GM11168 (cell line): Measurements from ENCODE around the gene SUPT7L.
"Not testable (repeated sequence)": the region's sequence is repeated elsewhere in the genome, so short reads cannot be mapped to it uniquely, and the experiment has no call there.

ENCODE experiments used
- in situ Hi-C: fragments of 300-500 bp; cut with MboI; formaldehyde crosslinking; loops from one replicate; pipeline ENCODE4 v1.12.0; 2022; ENCODE audit warnings: low sequenced_read_pairs; ENCODE audit not compliant: unreplicated experiment

The SUPT7L gene

GRCh38 chr2:27685577-27685976, 22.2 kb upstream of the SUPT7L start:
- in situ Hi-C loops: no loop called here

GRCh38 chr2:27685006-27685405, 21.6 kb upstream of the SUPT7L start:
- in situ Hi-C loops: not testable (repeated sequence)

GRCh38 chr2:27683390-27684071, 20.1 kb upstream of the SUPT7L start:
- in situ Hi-C loops: no loop called here

- in situ Hi-C loops: not testable (repeated sequence)
Observed at GRCh38 chr2:27682334-27682771, 18.9 kb upstream of the SUPT7L start.

- in situ Hi-C loops: no loop called here
Observed at GRCh38 chr2:27681841-27682240, 18.4 kb upstream of the SUPT7L start.

GRCh38 chr2:27680571-27680970, 17.2 kb upstream of the SUPT7L start:
- in situ Hi-C loops: no loop called here

GRCh38 chr2:27672723-27673486, 9.5 kb upstream of the SUPT7L start:
- in situ Hi-C loops: no loop called here

GRCh38 chr2:27671235-27671634, 7.8 kb upstream of the SUPT7L start:
- in situ Hi-C loops: no loop called here

GRCh38 chr2:27667446-27667845, 4.0 kb upstream of the SUPT7L start:
- in situ Hi-C loops: no loop called here

- in situ Hi-C loops: no loop called here
Observed at GRCh38 chr2:27664622-27665363, 1.4 kb upstream of the SUPT7L start.

- in situ Hi-C loops: no loop called here
Observed at GRCh38 chr2:27664154-27664574, 750 bp upstream of the SUPT7L start.

- in situ Hi-C loops: no loop called here
Observed at GRCh38 chr2:27661371-27661770, 2.0 kb downstream of the SUPT7L start.

- in situ Hi-C loops: no loop called here
Observed at GRCh38 chr2:27655155-27655951, 8.1 kb downstream of the SUPT7L start.

GRCh38 chr2:27653397-27653796, 10.0 kb downstream of the SUPT7L start:
- in situ Hi-C loops: no loop called here

- in situ Hi-C loops: no loop called here
Observed at GRCh38 chr2:27652790-27653189, 10.6 kb downstream of the SUPT7L start.

GRCh38 chr2:27652341-27652740, 11.1 kb downstream of the SUPT7L start:
- in situ Hi-C loops: no loop called here

- in situ Hi-C loops: no loop called here
Observed at GRCh38 chr2:27651056-27651455, 12.4 kb downstream of the SUPT7L start.

GRCh38 chr2:27647737-27648136, 15.7 kb downstream of the SUPT7L start:
- in situ Hi-C loops: no loop called here

- in situ Hi-C loops: no loop called here
Observed at GRCh38 chr2:27647289-27647688, 16.1 kb downstream of the SUPT7L start.

GRCh38 chr2:27645197-27645596, 18.2 kb downstream of the SUPT7L start:
- in situ Hi-C loops: no loop called here
